ENCODE results near the gene POPDC3. TPM values are rescaled to one million over a fixed set of nuclear protein-coding genes. Genes with fewer than 3 reads are reported as not detected.

Gene POPDC3
- total and polyA plus RNA-seq, 2 donors (not counting 1 experiment from before 2014, with no cell fraction given): not detected

- H3K4me1 ChIP-seq (ENCODE audit: control insufficient read depth in 2 of 2, insufficient read depth in 2 of 2, low read length in 2 of 2): no peaks in the 10 kb centered on the region
- H4K20me1 ChIP-seq (ENCODE audit: control insufficient read depth, insufficient read depth, low read length, poor library complexity, severe bottlenecking): no peaks in the 10 kb centered on the region
- no peaks in the 10 kb centered on the region for H3K36me3 ChIP-seq (replicated peaks in 1 of 2; ENCODE audit: control extremely low read depth in 1 of 2, control insufficient read depth in 1 of 2, extremely low read depth in 1 of 2, insufficient read depth in 2 of 2, low read length in 1 of 2)
- 83% methylated on average over 1 of the region's 6 CpGs for WGBS (ENCODE audit: insufficient coverage)
- no peak overlapping the region for H3K9ac ChIP-seq (ENCODE audit: low read length)
- no peaks in the 10 kb centered on the region for H3K9me3 Mint-ChIP-seq (ENCODE audit: insufficient read depth)
- intact Hi-C loops (cut with micrococcal nuclease): no loop called here
- H3K27me3 Mint-ChIP-seq: peaks cover 22% of the 10 kb centered on the region
- DNase-seq (no peak), ATAC-seq (ENCODE audit: low read depth) (no peak)
- H3K4me3 Mint-ChIP-seq: no peak overlapping the region
- no peak overlapping the region for H3K27ac ChIP-seq (ENCODE audit: low read length in 2 of 2)
- no peak overlapping the region for H2AFZ ChIP-seq (ENCODE audit: insufficient read depth, low read depth, low read length, poor library complexity, severe bottlenecking)
- H3K9me3 ChIP-seq (ENCODE audit: control extremely low read depth in 1 of 3, control insufficient read depth in 2 of 3, insufficient read depth in 1 of 3, low read length in 2 of 3): no peaks in the 10 kb centered on the region
- H3K4me1 Mint-ChIP-seq: no peaks in the 10 kb centered on the region
- CTCF ChIA-PET: no interaction called here
- no peak overlapping the region for H3K4me3 ChIP-seq (ENCODE audit: control extremely low read depth in 1 of 5, extremely low read depth in 1 of 5, insufficient read depth in 1 of 5, low read depth in 2 of 5, low read length in 4 of 5)
- POLR2A ChIA-PET: no interaction called here
- no peaks in the 10 kb centered on the region for H3K79me2 ChIP-seq (ENCODE audit: control insufficient read depth, insufficient read depth, low read length)
- no peak overlapping the region for H3K4me2 ChIP-seq (replicated peaks; ENCODE audit: low read depth, low read length, poor library complexity, severe bottlenecking)
- H3K27ac Mint-ChIP-seq: no peak overlapping the region
- peaks cover 0 to 5% (median 0%) of the 10 kb centered on the region in 4 experiments for H3K27me3 ChIP-seq (replicated peaks in 1 of 4; ENCODE audit: control extremely low read depth in 1 of 4, control insufficient read depth in 3 of 4, insufficient read depth in 4 of 4, low read length in 3 of 4)
- TF ChIP-seq, protein P1, sequence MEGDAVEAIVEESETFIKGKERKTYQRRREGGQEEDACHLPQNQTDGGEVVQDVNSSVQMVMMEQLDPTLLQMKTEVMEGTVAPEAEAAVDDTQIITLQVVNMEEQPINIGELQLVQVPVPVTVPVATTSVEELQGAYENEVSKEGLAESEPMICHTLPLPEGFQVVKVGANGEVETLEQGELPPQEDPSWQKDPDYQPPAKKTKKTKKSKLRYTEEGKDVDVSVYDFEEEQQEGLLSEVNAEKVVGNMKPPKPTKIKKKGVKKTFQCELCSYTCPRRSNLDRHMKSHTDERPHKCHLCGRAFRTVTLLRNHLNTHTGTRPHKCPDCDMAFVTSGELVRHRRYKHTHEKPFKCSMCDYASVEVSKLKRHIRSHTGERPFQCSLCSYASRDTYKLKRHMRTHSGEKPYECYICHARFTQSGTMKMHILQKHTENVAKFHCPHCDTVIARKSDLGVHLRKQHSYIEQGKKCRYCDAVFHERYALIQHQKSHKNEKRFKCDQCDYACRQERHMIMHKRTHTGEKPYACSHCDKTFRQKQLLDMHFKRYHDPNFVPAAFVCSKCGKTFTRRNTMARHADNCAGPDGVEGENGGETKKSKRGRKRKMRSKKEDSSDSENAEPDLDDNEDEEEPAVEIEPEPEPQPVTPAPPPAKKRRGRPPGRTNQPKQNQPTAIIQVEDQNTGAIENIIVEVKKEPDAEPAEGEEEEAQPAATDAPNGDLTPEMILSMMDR (IDR thresholded peaks at IDR 0.05): no peak
- no peak for TF ChIP-seq EZH2 (IDR thresholded peaks at IDR 0.05; ENCODE audit: borderline replicate concordance, insufficient read depth, low read depth, low read length, poor library complexity, severe bottlenecking)
Measured at GRCh38 chr6:105122717-105123116, 57.1 kb downstream of the POPDC3 start.

DNA sequence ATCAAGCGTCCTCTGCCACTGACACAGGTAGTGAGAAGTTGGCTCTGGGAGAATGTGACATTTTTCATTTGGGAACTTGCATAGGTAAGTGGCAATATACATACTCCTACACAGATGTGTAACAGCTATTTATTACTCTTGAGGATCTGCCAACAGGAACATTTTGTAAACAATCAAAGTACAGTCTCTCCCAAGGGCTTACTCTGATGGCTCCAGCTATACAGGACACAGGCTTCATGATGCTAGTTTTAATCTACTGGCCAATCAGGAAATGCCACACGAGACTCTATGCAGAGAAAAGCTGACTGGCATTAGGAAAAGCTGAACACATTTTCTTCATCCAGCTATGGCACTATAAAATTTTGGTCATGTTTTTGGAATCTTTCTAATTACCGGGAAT is 57.8 kb downstream of the POPDC3 start:
- Histone ChIP-seq H3K4me2 (replicated peaks; ENCODE audit: low read depth, low read length, poor library complexity, severe bottlenecking) (no peak overlapping the region), H3K4me1 (ENCODE audit: control insufficient read depth in 2 of 2, insufficient read depth in 2 of 2, low read length in 2 of 2) (no peaks in the 10 kb centered on the region), H4K20me1 (ENCODE audit: control insufficient read depth, insufficient read depth, low read length, poor library complexity, severe bottlenecking) (no peaks in the 10 kb centered on the region), H3K9me3 (ENCODE audit: control extremely low read depth in 1 of 3, control insufficient read depth in 2 of 3, insufficient read depth in 1 of 3, low read length in 2 of 3) (no peaks in the 10 kb centered on the region), H3K27ac (ENCODE audit: low read length in 2 of 2) (no peak overlapping the region), H3K4me3 (ENCODE audit: control extremely low read depth in 1 of 5, extremely low read depth in 1 of 5, insufficient read depth in 1 of 5, low read depth in 2 of 5, low read length in 4 of 5) (no peak overlapping the region), H2AFZ (ENCODE audit: insufficient read depth, low read depth, low read length, poor library complexity, severe bottlenecking) (no peak overlapping the region), H3K9ac (ENCODE audit: low read length) (no peak overlapping the region), H3K27me3 (replicated peaks in 1 of 4; ENCODE audit: control extremely low read depth in 1 of 4, control insufficient read depth in 3 of 4, insufficient read depth in 4 of 4, low read length in 3 of 4) (peaks cover 0 to 5% (median 0%) of the 10 kb centered on the region in 4 experiments), H3K36me3 (replicated peaks in 1 of 2; ENCODE audit: control extremely low read depth in 1 of 2, control insufficient read depth in 1 of 2, extremely low read depth in 1 of 2, insufficient read depth in 2 of 2, low read length in 1 of 2) (no peaks in the 10 kb centered on the region), H3K79me2 (ENCODE audit: control insufficient read depth, insufficient read depth, low read length) (no peaks in the 10 kb centered on the region)
- H3K4me3 Mint-ChIP-seq: no peak overlapping the region
- no peaks in the 10 kb centered on the region for H3K4me1 Mint-ChIP-seq
- H3K27me3 Mint-ChIP-seq: peaks cover 29% of the 10 kb centered on the region
- CTCF ChIA-PET: no interaction called here
- intact Hi-C loops (cut with micrococcal nuclease): no loop called here
- DNase-seq (no peak), ATAC-seq (ENCODE audit: low read depth) (no peak)
- no CpG with 5 or more reads among the region's 3 CpGs for WGBS (ENCODE audit: insufficient coverage)
- POLR2A ChIA-PET: no interaction called here
- no peak for TF ChIP-seq EZH2 (IDR thresholded peaks at IDR 0.05; ENCODE audit: borderline replicate concordance, insufficient read depth, low read depth, low read length, poor library complexity, severe bottlenecking)
- TF ChIP-seq, protein P1 (IDR thresholded peaks at IDR 0.05): no peak
- H3K9me3 Mint-ChIP-seq (ENCODE audit: insufficient read depth): no peaks in the 10 kb centered on the region
- H3K27ac Mint-ChIP-seq: no peak overlapping the region
